Fibroblast of the conjunctiva (primary cell): ENCODE results near the gene CDK10.
"Not testable (repeated sequence)": the region's sequence is repeated elsewhere in the genome, so short reads cannot be mapped to it uniquely, and the experiment has no call there.

ENCODE experiments used
- DNase-seq: peaks from one replicate; pipeline ENCODE4 v3.0.0-alpha.2; 2010; ENCODE audit warnings: low read depth

CDK10 gene

GRCh38 chr16:89695875-89696669 is 9.6 kb downstream of the CDK10 start:
- DNase-seq = no peak

DNA sequence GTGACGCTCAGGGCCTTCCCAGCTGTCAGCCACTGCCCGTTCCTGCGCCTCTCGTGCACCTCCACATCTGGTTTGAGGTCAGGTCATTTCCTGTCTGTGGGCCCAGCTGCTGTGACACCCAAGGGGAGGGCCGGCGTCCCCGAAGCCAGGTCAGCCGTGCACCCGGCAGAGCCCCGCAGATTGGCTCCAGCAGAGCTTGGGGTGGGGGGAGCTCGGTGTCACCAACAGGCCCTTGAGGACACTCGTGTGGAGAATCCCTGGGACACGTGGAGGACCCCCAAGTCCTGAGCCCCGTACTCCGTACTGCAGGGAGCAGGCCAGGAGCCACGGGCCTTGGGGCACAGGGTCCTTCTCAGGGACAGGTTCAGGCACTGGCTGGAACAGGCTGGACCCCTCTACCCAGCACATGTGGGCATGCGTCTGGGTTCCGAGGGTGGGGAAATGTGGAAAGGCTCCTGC is 10.2 kb downstream of the CDK10 start:
- DNase-seq = no peak

DNA sequence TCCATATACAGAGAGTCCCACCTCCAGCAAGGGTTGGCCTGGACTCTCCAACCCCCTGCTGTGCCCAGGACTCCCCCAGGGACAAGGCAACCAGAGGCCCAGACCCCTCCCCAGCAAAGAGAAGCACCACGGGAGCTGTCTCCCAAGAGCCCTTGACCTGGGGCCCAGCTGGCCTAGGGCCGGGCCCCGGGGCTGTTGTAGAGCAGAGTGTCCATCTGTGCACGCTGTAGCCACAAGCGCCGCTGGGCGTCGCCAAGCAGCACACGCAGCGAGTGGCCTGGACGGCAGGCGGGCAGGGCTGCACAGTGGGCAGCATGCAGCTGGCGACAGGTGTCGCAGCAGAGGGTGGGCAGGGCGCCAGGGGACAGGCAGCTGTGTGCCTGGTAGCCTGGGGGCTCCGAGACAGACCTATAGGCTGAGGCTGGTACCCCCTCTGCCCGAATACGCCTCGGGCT is 10.7 kb downstream of the CDK10 start:
- DNase-seq = no peak

- no peak for DNase-seq
Measured at GRCh38 chr16:89697616-89698331, 11.3 kb downstream of the CDK10 start.

GRCh38 chr16:89698717-89699116 is 12.2 kb downstream of the CDK10 start:
- DNase-seq = not testable (repeated sequence)

DNA sequence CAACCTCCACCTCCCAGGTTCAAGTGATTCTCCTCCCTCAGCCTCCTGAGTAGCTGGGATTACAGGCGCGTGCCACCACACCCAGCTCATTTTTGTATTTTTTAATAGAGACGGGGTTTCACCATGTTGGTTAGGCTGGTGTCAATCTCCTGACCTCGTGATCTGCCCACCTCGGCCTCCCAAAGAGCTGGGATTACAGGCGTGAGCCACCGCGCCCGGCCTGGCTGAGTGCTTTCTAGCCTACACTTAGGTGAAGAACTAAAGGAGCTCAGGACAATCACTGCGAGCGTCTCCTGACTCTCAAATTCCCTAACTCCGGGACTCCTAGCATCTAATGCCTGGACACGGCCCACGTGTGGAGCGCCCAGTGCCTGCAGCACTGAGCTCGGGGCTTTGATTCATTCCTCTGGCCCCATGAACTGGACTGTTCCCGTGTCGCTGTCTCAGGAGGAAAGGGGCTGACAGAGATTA is 13.2 kb downstream of the CDK10 start:
- not testable (repeated sequence) for DNase-seq

DNA sequence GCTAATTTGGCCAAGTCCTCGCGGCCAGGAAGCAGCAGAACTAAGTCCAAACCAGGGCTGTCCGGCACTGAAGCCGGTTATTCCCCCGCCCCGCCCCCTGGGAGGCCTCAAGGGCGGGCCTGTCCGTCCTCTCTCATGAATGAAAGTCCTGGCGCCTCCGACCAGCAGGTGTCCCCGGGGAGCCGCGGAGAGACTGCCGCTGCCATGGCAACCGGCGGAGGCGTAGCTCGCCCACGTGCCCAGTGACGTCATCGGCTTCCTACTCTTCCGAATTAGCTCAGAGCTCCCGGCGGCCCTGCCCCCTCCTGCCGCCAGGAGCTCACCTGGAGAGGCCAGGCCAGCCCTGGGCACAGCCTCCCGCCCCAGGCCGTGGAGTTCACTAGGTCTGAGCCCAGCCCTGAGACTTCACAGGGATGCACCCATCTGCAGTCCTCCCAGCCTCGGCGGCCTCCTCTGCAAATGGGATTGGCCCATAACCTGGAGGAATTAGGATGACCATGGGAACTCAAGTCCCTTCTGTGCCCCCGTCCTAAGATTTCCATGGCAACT is 13.7 kb downstream of the CDK10 start:
- DNase-seq = peak; percentile 95

- no peak for DNase-seq
Measured at GRCh38 chr16:89700649-89701424, 14.3 kb downstream of the CDK10 start.

DNA sequence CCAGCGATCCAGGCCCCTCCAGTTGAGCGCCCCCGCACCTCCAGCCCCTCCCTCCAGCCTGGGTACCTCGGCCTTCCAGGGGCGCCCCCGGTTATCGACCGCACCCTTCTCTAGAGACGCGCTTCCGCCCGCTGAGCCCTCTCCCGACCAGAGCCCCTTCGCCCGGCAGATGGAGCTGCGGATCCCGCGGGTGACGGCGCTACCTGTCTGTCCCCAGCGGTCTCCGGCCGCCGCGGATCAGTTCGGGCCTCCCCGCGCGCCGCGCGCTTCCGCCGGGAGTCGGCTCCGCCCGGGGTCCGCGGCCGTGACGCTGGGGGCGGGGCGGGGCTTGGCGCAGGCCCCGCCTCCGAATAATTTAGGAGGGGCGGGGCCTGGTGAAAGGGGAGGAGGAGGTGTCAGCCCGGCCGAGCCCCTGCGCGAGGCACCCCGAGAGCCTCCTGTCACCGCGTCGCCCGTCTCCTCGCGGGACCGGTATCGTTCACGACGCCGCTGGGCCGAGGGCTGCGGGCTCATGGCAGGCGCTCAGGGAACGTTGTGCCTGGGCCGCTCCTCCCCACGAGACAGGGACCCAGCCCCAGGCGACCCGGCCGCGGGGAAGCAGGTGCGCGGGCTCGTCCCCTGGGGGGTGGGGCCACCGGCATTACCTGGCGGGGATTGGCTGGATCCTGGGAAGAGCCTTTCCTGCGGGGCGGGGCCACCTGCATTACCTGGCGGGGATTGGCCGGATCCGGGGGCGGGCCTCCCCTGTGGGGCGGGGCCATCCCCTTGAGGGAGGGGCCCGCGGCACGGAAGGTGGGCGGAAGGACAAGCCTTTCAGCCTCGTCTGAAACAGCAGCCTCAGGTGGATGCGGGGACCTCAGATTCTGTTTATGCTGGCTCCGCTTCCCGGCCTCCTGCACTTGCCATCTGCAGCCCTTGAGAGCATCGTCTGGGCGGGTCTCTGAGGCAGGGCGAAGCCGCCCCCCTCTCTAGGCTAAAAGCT is 15.2 kb downstream of the CDK10 start, which contains the start of gene SPATA2L:
Gene SPATA2L, minus strand, starts transcription at position 281 of the 982 bp plus-strand sequence. CDS start 473 bp downstream, outside the sequence.
- DNase-seq = peak; percentile 23

- DNase-seq = no peak
Measured at GRCh38 chr16:89704281-89704680, 17.8 kb downstream of the CDK10 start.

DNA sequence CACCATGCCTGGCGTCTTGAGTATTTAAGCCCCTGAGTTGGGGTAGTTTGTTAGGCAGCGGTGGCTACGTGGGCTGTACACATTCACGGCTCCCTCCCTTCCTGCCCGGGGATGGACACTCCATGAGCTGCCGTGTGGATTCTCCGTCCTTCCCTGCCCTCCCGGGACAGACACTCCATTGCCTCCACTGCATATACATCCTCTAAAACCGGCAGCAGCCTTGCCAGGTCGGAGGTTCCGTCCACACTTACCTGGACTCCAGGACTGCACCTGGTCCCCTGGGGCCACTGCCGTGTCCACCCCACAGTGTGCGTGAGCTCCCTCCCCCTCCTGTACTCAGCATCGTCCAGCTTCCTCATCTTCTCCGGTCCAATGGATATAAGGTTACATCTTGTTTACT is 18.5 kb downstream of the CDK10 start:
- DNase-seq = no peak

- DNase-seq = no peak
Measured at GRCh38 chr16:89706518-89707260, 20.2 kb downstream of the CDK10 start.

GRCh38 chr16:89707695-89708094 is 21.2 kb downstream of the CDK10 start:
- no peak for DNase-seq

DNA sequence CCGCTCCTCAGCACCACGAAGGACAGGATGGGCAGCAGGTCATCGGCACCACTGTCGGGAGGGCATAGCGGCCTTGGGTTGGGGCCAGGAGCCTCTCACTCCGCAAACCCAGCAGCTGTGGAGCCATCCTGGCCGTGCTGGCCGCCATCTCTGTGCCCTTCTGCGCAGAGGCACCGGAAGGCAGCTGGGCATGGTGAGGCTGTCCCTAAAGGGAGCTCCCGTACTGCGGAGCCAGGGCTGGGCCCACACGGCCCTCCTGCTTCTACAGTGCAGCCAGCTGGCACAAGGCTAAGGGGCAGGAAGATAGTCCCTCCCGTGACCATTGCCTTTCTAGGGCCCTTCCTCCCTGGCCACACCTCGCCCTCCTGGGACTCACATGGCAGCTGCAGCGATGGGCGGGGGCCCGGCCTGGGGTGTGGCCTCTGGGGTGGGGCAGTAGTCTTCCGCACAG is 22.0 kb downstream of the CDK10 start:
- DNase-seq = no peak

DNA sequence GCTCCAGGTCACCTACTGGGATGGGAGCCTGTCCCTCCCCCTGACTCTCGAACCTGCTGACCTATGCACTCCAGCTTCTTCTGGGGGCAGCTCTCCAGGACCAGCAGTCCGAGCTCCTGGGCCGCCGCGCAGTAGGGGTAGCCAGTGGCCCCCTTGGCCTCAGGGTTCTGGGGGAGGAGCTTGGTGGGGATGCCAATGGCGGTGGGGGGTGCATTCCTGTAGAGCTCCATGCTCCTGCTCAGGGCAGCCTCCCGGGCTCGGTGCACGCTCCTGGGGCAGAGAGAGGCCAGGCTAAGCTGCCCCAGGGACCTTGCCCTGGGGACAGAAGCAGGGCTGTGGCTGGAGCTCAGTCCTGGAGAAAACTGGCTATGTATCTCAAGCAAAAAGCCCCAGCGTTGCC is 22.7 kb downstream of the CDK10 start:
- no peak for DNase-seq

- DNase-seq = no peak
Measured at GRCh38 chr16:89709716-89710432, 23.4 kb downstream of the CDK10 start.

- DNase-seq = no peak
Measured at GRCh38 chr16:89710709-89711564, 24.4 kb downstream of the CDK10 start.

- peak; percentile 32 for DNase-seq
Measured at GRCh38 chr16:89711601-89712273, 25.2 kb downstream of the CDK10 start.
